GM21576 (cell line): Measurements from ENCODE around the gene OR8G1.
"Not testable (repeated sequence)": the region's sequence is repeated elsewhere in the genome, so short reads cannot be mapped to it uniquely, and the experiment has no call there.

Experiments used
- ATAC-seq: cut with Tn5 transposase; IDR thresholded peaks from one replicate; pipeline ENCODE4 v1.9.1; 2021; ENCODE audit warnings: mild to moderate bottlenecking, moderate library complexity; ENCODE audit not compliant: unreplicated experiment

OR8G1 gene

GRCh38 chr11:124233376-124233775, 7.5 kb upstream of the OR8G1 start:
- no peak for ATAC-seq

GRCh38 chr11:124238512-124238911, 2.4 kb upstream of the OR8G1 start:
- ATAC-seq = no peak

- not testable (repeated sequence) for ATAC-seq
These were observed 9.0 kb downstream of the OR8G1 start for GRCh38 chr11:124249869-124250268.

GRCh38 chr11:124256076-124256475, 15.2 kb downstream of the OR8G1 start, which contains the start of gene OR8G5:
Gene OR8G5 (plus strand): TSS chr11:124256376. CDS start chr11:124264932, 8,556 bp downstream.
- ATAC-seq = no peak

GRCh38 chr11:124265041-124265440, 24.1 kb downstream of the OR8G1 start:
- not testable (repeated sequence) for ATAC-seq

- ATAC-seq = not testable (repeated sequence)
These were observed 30.0 kb downstream of the OR8G1 start for GRCh38 chr11:124270886-124271285.

- ATAC-seq = no peak
These were observed 33.1 kb downstream of the OR8G1 start for GRCh38 chr11:124274000-124274399.

GRCh38 chr11:124276081-124276480, 35.2 kb downstream of the OR8G1 start:
- no peak for ATAC-seq

GRCh38 chr11:124277207-124277606, 36.3 kb downstream of the OR8G1 start:
- no peak for ATAC-seq

GRCh38 chr11:124277804-124278203, 36.9 kb downstream of the OR8G1 start:
- no peak for ATAC-seq

- no peak for ATAC-seq
These were observed 37.4 kb downstream of the OR8G1 start for GRCh38 chr11:124278261-124278660.

- ATAC-seq = no peak
These were observed 44.9 kb downstream of the OR8G1 start for GRCh38 chr11:124285610-124286344.

- ATAC-seq = no peak
These were observed 53.8 kb downstream of the OR8G1 start for GRCh38 chr11:124294687-124295086.

GRCh38 chr11:124296016-124296415, 55.1 kb downstream of the OR8G1 start:
- no peak for ATAC-seq

- no peak for ATAC-seq
These were observed 57.0 kb downstream of the OR8G1 start for GRCh38 chr11:124297921-124298320.

GRCh38 chr11:124301548-124301947, 60.7 kb downstream of the OR8G1 start:
- ATAC-seq = no peak

- no peak for ATAC-seq
These were observed 61.6 kb downstream of the OR8G1 start for GRCh38 chr11:124302347-124303125.
